Aorta (tissue), 5 donors: ENCODE data around the gene SPA17. TPM values are rescaled to one million over a fixed set of nuclear protein-coding genes. Genes with fewer than 3 reads are reported as not detected.

Experiments used
- ATAC-seq: fragments of 200-7000 bp; cut with Tn5 transposase; one replicate; pipeline ENCODE4 v1.9.1; 2022; ENCODE audit warnings: moderate library complexity; ENCODE audit not compliant: low FRiP score
- DNase-seq, 2 donors: peaks; one replicate each; pipeline ENCODE4 v3.0.0-alpha.2; 2020
- H3K27ac ChIP-seq, 2 donors: one replicate each; pipeline ENCODE4 v1.5.1; 2013; ENCODE audit warnings: low read length in 2 of 2, mild to moderate bottlenecking in 2 of 2, moderate library complexity in 2 of 2, control low read depth in 1 of 2, inconsistent platforms in 1 of 2, low read depth in 1 of 2
- H3K27me3 ChIP-seq, 2 donors: one replicate each; pipeline ENCODE4 v1.6.1; 2013; ENCODE audit warnings: control low read depth in 1 of 2, low read length in 1 of 2, mild to moderate bottlenecking in 1 of 2, moderate library complexity in 1 of 2; ENCODE audit not compliant: insufficient read depth in 2 of 2, control insufficient read depth in 1 of 2
- H3K36me3 ChIP-seq, 2 donors: one replicate each; pipeline ENCODE4 v1.6.1; 2013; ENCODE audit warnings: control low read depth in 1 of 2, low read length in 1 of 2, mild to moderate bottlenecking in 1 of 2; ENCODE audit not compliant: insufficient read depth in 2 of 2, control insufficient read depth in 1 of 2
- H3K4me1 ChIP-seq, 2 donors: one replicate each; pipeline ENCODE4 v1.6.1; 2013; ENCODE audit warnings: low read length in 2 of 2, control low read depth in 1 of 2, mild to moderate bottlenecking in 1 of 2, moderate library complexity in 1 of 2; ENCODE audit not compliant: insufficient read depth in 2 of 2, control insufficient read depth in 1 of 2
- H3K4me3 ChIP-seq, 2 donors: one replicate each; pipeline ENCODE4 v1.5.1; 2013; ENCODE audit warnings: low read length in 2 of 2, control low read depth in 1 of 2, mild to moderate bottlenecking in 1 of 2
- H3K9me3 ChIP-seq: one replicate; pipeline ENCODE4 v1.6.1; 2013; ENCODE audit warnings: mild to moderate bottlenecking, low read length; ENCODE audit not compliant: control insufficient read depth
- WGBS, 2 donors: extraction: QIAGEN DNeasy Blood & Tissue Kit; methylation state at CpG; one replicate each; pipeline ENCODE4 v1.1.7; 2013; 5-methylcytosine and 5-hydroxymethylcytosine counted together
- intact Hi-C, 2 donors: fragments of 100-400 bp; cut with DNase I; formaldehyde crosslinking; loops; one replicate each; pipeline versions ENCODE4 v1.14.2 to v1.15.0; 2022
- polyA plus RNA-seq, 2 donors: library from polyadenylated mRNA; stranded (reverse); fragments of 200-250 nt; gene quantifications; one replicate each; pipeline ENCODE4 v1.2.3, GENCODE V29; 2013
- total RNA-seq, 2 donors: library from RNA; stranded (reverse); fragmentation: NEBNext Ultra II Directional; extraction: Animal tissue kit (Norgen Biotek cat#: 25700); gene quantifications; one replicate each; pipeline ENCODE4 v1.2.1, GENCODE V29; 2021
- donor health status: healthy with polysubstance abuse.
- donor health status: Bipolar disorder and iron deficiency.
- donor health status: DM: no; HTN: no; CAD: no.
- donor health status: DM: no; HTN: no; CAD: no.
- donor health status: DM: yes; HTN: yes; CAD: no.

SPA17 gene
- total and polyA plus RNA-seq, 4 donors: 2.7 to 7.1 (median 4.4) TPM

DNA sequence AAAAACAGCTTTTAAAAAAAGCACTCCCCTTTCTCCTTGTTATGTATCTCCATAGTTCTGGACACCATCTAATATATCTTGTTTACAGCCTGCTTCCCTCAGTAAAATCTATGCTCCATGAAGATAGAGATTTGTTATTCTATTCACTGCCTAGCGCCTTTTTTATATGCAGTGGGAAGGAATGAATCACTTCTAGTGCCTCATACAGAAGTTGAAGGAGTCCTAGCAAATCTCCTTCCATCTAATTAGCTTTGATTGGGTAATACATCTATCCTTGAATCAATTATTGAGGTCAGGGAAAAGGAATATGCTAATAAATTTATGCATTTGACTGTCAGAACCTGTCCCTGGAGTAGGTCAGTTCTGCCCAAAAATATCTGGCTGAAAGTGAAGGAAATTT, 25.8 kb downstream of the SPA17 start:
- H3K4me3 ChIP-seq: no peak overlapping the region
- no peaks in the 10 kb centered on the region for H3K27me3 ChIP-seq
- H3K36me3 ChIP-seq: no peaks in the 10 kb centered on the region
- intact Hi-C loops: no loop called here
- H3K27ac ChIP-seq: no peak overlapping the region
- ATAC-seq (no peak), DNase-seq (no peak)
- no peaks in the 10 kb centered on the region for H3K9me3 ChIP-seq
- 71 to 86% methylated on average over 1 of the region's 1 CpG for WGBS, 2 donors
- no peaks in the 10 kb centered on the region for H3K4me1 ChIP-seq

- no peak for ATAC-seq
Measured at GRCh38 chr11:124700028-124700427, 26.3 kb downstream of the SPA17 start.

DNA sequence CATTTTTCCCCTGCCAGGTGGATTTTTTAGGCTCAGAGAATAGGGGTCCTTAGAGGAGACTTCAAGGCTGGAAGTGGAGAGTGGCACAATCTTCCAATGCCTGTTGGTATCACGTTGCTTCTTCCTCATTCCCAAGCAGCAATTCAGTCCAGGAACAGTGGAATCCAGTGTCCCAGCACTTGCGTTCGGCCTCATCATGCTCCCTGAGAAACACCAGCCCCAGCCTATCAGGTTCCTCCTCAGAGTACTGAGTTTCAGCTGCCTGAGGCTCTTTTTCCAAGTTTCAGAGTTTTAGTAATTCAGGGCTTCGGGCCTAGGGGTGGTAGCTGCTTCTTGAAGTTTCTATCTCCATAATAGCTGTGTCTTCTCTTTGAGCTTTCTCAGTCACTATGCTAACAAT, 34.1 kb downstream of the SPA17 start:
- intact Hi-C loops: no loop called here
- Histone ChIP-seq H3K4me1 (no peaks in the 10 kb centered on the region), H3K27ac (no peak overlapping the region), H3K9me3 (peaks cover 8% of the 10 kb centered on the region), H3K4me3 (no peak overlapping the region), H3K27me3 (no peaks in the 10 kb centered on the region), H3K36me3 (no peaks in the 10 kb centered on the region)
- ATAC-seq (no peak), DNase-seq (no peak)
- WGBS, 2 donors: 90 to 91% methylated on average over 4 of the region's 4 CpGs

More at GRCh38 chr11:124700028-124700427, 26.3 kb downstream of the SPA17 start:
- no peaks in the 10 kb centered on the region for H3K4me1 ChIP-seq
- H3K27ac ChIP-seq: no peak overlapping the region
- no peaks in the 10 kb centered on the region for H3K36me3 ChIP-seq
- intact Hi-C loops: no loop called here
- DNase-seq: no peak
- no peaks in the 10 kb centered on the region for H3K9me3 ChIP-seq
- H3K27me3 ChIP-seq: no peaks in the 10 kb centered on the region
- H3K4me3 ChIP-seq: no peak overlapping the region

DNA sequence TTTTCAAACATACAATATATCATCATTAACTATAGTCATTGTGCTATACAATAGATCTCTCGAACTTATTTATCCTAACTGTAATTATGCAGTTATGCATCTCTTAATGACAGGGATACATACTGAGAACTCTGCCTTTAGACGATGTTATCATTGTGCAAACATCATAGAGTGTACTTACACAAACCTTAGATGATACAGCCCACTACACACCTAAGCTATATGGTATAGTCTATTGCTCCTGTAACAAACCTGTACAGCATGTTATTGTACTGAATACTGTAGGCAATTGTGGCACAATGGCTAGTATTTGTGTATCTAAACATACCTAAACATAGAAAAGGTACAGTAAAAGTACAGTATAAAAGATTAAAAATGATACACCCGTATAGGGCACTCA, 38.7 kb downstream of the SPA17 start:
- intact Hi-C loops: no loop called here
- ATAC-seq (no peak), DNase-seq (no peak)
- Histone ChIP-seq H3K36me3 (no peaks in the 10 kb centered on the region), H3K9me3 (peaks cover 6% of the 10 kb centered on the region), H3K4me1 (no peaks in the 10 kb centered on the region), H3K27ac (no peak overlapping the region), H3K4me3 (no peak overlapping the region), H3K27me3 (no peaks in the 10 kb centered on the region)
- 71 to 78% methylated on average over 3 of the region's 3 CpGs for WGBS, 2 donors

GRCh38 chr11:124716591-124716990, 42.9 kb downstream of the SPA17 start:
- H3K4me3 ChIP-seq: no peak overlapping the region
- no peaks in the 10 kb centered on the region for H3K27me3 ChIP-seq
- intact Hi-C loops: loop anchor here in 1 of 2 donors (5.0 kb wide), 1 partner anchor 34 kb away; no protein-coding TSS in a partner anchor
- H3K9me3 ChIP-seq: no peaks in the 10 kb centered on the region
- H3K36me3 ChIP-seq: no peaks in the 10 kb centered on the region
- no peak overlapping the region for H3K27ac ChIP-seq
- WGBS, 2 donors: 90 to 96% methylated on average over 3 of the region's 3 CpGs
- no peaks in the 10 kb centered on the region for H3K4me1 ChIP-seq
- ATAC-seq: no peak
- DNase-seq: no peak

DNA sequence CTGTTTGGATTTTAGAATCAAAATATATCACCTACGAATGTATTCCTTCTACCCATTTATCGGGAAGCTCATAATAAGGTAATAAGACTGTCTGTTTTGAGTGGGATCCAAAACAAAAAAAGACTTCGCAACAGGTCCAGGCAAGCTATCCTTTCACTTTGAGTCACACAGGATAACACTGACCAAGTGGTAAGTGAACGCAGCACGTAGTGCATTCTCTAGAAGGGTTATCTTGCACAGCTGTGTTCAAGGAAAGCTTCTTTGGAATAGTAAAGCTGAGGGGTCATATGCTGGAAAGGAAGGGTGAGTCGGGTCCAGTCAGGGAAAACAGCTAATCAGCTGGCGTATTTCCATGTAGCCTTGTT, 43.7 kb downstream of the SPA17 start:
- ATAC-seq (peak; percentile 46), DNase-seq (no peak)
- H3K27ac ChIP-seq: peak overlapping the region in 1 of 2 donors; percentile 1
- no peaks in the 10 kb centered on the region for H3K27me3 ChIP-seq
- intact Hi-C loops: loop anchor here in 1 of 2 donors (5.0 kb wide), 1 partner anchor 35 kb away; no protein-coding TSS in a partner anchor
- H3K36me3 ChIP-seq: no peaks in the 10 kb centered on the region
- no peaks in the 10 kb centered on the region for H3K9me3 ChIP-seq
- H3K4me1 ChIP-seq: no peaks in the 10 kb centered on the region
- no peak overlapping the region for H3K4me3 ChIP-seq
- WGBS, 2 donors: 44 to 51% methylated on average over 7 of the region's 7 CpGs

- peak; percentile 64 to 79 for DNase-seq
- H3K27me3 ChIP-seq: no peaks in the 10 kb centered on the region
Measured at GRCh38 chr11:124717786-124718651, 44.3 kb downstream of the SPA17 start.

GRCh38 chr11:124718801-124719200, 45.1 kb downstream of the SPA17 start:
- H3K9me3 ChIP-seq: no peaks in the 10 kb centered on the region
- WGBS, 2 donors: 73 to 83% methylated on average over 14 of the region's 14 CpGs
- no peaks in the 10 kb centered on the region for H3K4me1 ChIP-seq
- H3K27me3 ChIP-seq: no peaks in the 10 kb centered on the region
- no peak for DNase-seq
- H3K4me3 ChIP-seq: no peak overlapping the region
- no peak overlapping the region for H3K27ac ChIP-seq
- no peak for ATAC-seq
- intact Hi-C loops: loop anchor here (2.0 to 5.0 kb wide), 2 partner anchors 36 to 42 kb away; no protein-coding TSS in a partner anchor
- no peaks in the 10 kb centered on the region for H3K36me3 ChIP-seq

More at GRCh38 chr11:124717786-124718651, 44.3 kb downstream of the SPA17 start:
- intact Hi-C loops: loop anchor here (2.0 to 5.0 kb wide), 2 partner anchors 36 to 41 kb away; no protein-coding TSS in a partner anchor
- Histone ChIP-seq H3K27ac (peak overlapping the region in 1 of 2 donors; percentile 1), H3K4me3 (peak overlapping the region in 1 of 2 donors; percentile 15), H3K36me3 (no peaks in the 10 kb centered on the region), H3K4me1 (no peaks in the 10 kb centered on the region), H3K9me3 (no peaks in the 10 kb centered on the region)
- WGBS, 2 donors: 1% methylated on average over 39 to 45 of the region's 45 CpGs
- peak; percentile 60 for ATAC-seq

GRCh38 chr11:124719534-124719933, 45.8 kb downstream of the SPA17 start:
- Histone ChIP-seq H3K36me3 (no peaks in the 10 kb centered on the region), H3K27me3 (no peaks in the 10 kb centered on the region), H3K4me1 (no peaks in the 10 kb centered on the region), H3K4me3 (no peak overlapping the region), H3K9me3 (no peaks in the 10 kb centered on the region), H3K27ac (no peak overlapping the region)
- WGBS, 2 donors: 89 to 90% methylated on average over 2 of the region's 2 CpGs
- ATAC-seq (no peak), DNase-seq (no peak)
- intact Hi-C loops: loop anchor here (2.0 to 5.0 kb wide), 2 partner anchors 37 to 43 kb away; no protein-coding TSS in a partner anchor
